Measurements from ENCODE around the gene DIPK1C. TPM values are rescaled to one million over a fixed set of nuclear protein-coding genes. Genes with fewer than 3 reads are reported as not detected.

The DIPK1C gene
- total RNA-seq, 1 donor from 2014 or later: not detected

DNA sequence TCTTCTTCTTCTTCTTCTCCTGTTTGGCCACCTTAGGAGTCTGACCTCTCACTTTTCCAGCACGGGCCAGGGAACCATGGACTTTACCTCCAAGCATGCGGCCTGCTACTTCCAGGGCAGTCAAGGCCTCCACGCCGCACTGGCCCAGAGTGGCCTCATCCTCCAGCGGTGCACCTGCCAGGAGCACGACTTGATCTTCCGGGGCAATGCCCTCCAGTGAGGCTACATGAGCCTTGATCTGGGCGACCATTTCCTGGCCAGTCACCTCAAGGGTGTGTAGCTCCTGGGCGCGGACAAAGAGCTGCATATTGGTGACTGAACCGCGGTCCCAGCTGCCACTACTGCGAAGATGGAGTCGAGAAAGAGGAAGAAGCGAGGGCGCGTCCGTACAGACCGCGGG is 67.1 kb downstream of the DIPK1C start:
- Mint-ChIP-seq H3K36me3 (ENCODE audit: insufficient read depth) (no peaks in the 10 kb centered on the region), H3K9me3 (ENCODE audit: low read depth) (no peaks in the 10 kb centered on the region), H3K4me3 (ENCODE audit: low read depth) (no peak overlapping the region), H3K27me3 (peaks cover 14% of the 10 kb centered on the region), H3K4me1 (ENCODE audit: low read depth) (peaks cover 3% of the 10 kb centered on the region), H3K27ac (no peak overlapping the region)
- no peak for DNase-seq (ENCODE audit: low spot score, unreplicated experiment)
- no peak for TF ChIP-seq CTCF (IDR thresholded peaks at IDR 0.05; ENCODE audit: unreplicated experiment)

GRCh38 chr18:74389171-74389927 is 67.8 kb downstream of the DIPK1C start:
- peaks cover 9% of the 10 kb centered on the region for H3K27me3 Mint-ChIP-seq
- no peak for TF ChIP-seq CTCF (IDR thresholded peaks at IDR 0.05; ENCODE audit: unreplicated experiment)

DNA sequence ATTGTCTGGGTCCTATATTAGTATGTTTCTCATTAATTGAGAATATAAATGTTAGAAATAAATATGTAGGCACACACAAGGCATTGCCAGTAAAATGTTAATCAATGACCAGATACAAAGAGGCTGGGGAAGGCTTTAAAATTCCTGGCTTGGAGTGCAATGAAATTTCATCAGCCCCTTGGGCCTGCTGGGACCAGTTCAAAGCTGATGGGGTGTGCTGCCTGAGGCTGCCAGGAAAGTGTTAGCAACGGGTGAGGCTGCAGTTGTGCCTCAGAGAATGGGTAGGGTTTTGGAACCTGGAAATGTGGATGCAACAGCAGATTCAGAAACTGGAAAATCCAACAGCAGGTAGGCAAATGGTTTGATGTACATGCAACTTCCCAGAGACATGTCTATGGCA is 68.9 kb downstream of the DIPK1C start:
- Mint-ChIP-seq H3K36me3 (ENCODE audit: insufficient read depth) (no peaks in the 10 kb centered on the region), H3K27me3 (peaks cover 3% of the 10 kb centered on the region), H3K27ac (no peak overlapping the region), H3K4me1 (ENCODE audit: low read depth) (peaks cover 3% of the 10 kb centered on the region), H3K9me3 (ENCODE audit: low read depth) (no peaks in the 10 kb centered on the region), H3K4me3 (ENCODE audit: low read depth) (no peak overlapping the region)
- DNase-seq (ENCODE audit: low spot score, unreplicated experiment): no peak
- no peak for TF ChIP-seq CTCF (IDR thresholded peaks at IDR 0.05; ENCODE audit: unreplicated experiment)

More at GRCh38 chr18:74389171-74389927, 67.8 kb downstream of the DIPK1C start:
- no peak for DNase-seq (ENCODE audit: low spot score, unreplicated experiment)
- H3K36me3 Mint-ChIP-seq (ENCODE audit: insufficient read depth): no peaks in the 10 kb centered on the region
- H3K27ac Mint-ChIP-seq: no peak overlapping the region
- H3K4me3 Mint-ChIP-seq (ENCODE audit: low read depth): no peak overlapping the region
- H3K4me1 Mint-ChIP-seq (ENCODE audit: low read depth): peaks cover 3% of the 10 kb centered on the region
- H3K9me3 Mint-ChIP-seq (ENCODE audit: low read depth): no peaks in the 10 kb centered on the region

DNA sequence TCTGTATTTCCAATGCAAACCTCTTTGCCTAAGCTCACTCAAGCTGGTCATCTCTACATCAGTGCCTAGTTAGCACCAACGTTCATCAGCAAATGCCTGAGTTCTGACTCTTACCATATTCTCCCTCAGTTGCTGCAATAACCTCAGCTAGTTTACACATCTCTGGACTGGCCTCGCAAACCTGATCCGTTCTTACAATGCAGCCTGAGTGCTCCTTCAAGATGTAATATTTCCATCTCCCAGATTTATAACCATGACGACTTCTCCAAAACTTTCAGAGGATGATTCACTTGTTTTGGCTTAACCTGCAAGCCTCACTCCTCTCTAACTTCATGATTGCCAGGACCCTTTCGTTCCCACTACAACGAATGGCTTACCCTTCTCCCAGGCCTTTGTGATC is 69.7 kb downstream of the DIPK1C start:
- H3K27ac Mint-ChIP-seq: no peak overlapping the region
- H3K9me3 Mint-ChIP-seq (ENCODE audit: low read depth): no peaks in the 10 kb centered on the region
- H3K4me1 Mint-ChIP-seq (ENCODE audit: low read depth): peaks cover 3% of the 10 kb centered on the region
- TF ChIP-seq CTCF (IDR thresholded peaks at IDR 0.05; ENCODE audit: unreplicated experiment): no peak
- H3K36me3 Mint-ChIP-seq (ENCODE audit: insufficient read depth): no peaks in the 10 kb centered on the region
- no peak overlapping the region for H3K4me3 Mint-ChIP-seq (ENCODE audit: low read depth)
- H3K27me3 Mint-ChIP-seq: peaks cover 3% of the 10 kb centered on the region
- no peak for DNase-seq (ENCODE audit: low spot score, unreplicated experiment)

Other genes with a start within 250 kb of the DIPK1C start
- gene CYB5A, start 165.3 kb downstream of the DIPK1C start, total RNA-seq: 213 and 223 TPM in 2 replicates
- not detected in 2 replicates for gene C18orf63, start 141.5 kb downstream of the DIPK1C start, total RNA-seq
- 176 and 182 TPM in 2 replicates for gene CNDP2, start 39.1 kb upstream of the DIPK1C start, total RNA-seq
- gene CNDP1, start 77.2 kb upstream of the DIPK1C start, total RNA-seq: 0.29 and 0.38 TPM in 2 replicates
- 18.1 and 18.4 TPM in 2 replicates for gene ZNF407, start 140.6 kb upstream of the DIPK1C start, total RNA-seq